Measurements from ENCODE around the gene SRP68.
A peak's percentile ranks its signal among the peaks of the same experiment; 100 is the strongest.
"Not testable (repeated sequence)": the region's sequence is repeated elsewhere in the genome, so short reads cannot be mapped to it uniquely, and the experiment has no call there.

Gene SRP68

GRCh38 chr17:76076146-76076764, 3.9 kb upstream of the SRP68 start:
- peak overlapping the region; percentile 80 for H3K4me3 Mint-ChIP-seq
- H3K36me3 Mint-ChIP-seq, result peaks cover 2 to 10% of the 10 kb centered on the region in 2 donors
- peaks cover 49 to 59% of the 10 kb centered on the region in 2 donors for H3K4me1 Mint-ChIP-seq
- H3K27me3 Mint-ChIP-seq, result peaks cover 55 to 60% of the 10 kb centered on the region in 2 donors
- H3K9me3 Mint-ChIP-seq, result no peaks in the 10 kb centered on the region
- peak overlapping the region; percentile 94 for H3K27ac Mint-ChIP-seq
- DNase-seq (no peak), ATAC-seq (replicated peaks) (no peak)

GRCh38 chr17:76075364-76076145, 3.2 kb upstream of the SRP68 start:
- Mint-ChIP-seq H3K36me3 (peaks cover 2 to 10% of the 10 kb centered on the region in 2 donors), H3K27ac (peak overlapping the region; percentile 72), H3K4me1 (peaks cover 47 to 61% of the 10 kb centered on the region in 2 donors), H3K9me3 (no peaks in the 10 kb centered on the region), H3K4me3 (peak overlapping the region; percentile 69 to 80), H3K27me3 (peaks cover 55 to 60% of the 10 kb centered on the region in 2 donors)
- DNase-seq, result no peak
- no peak for ATAC-seq (replicated peaks)

GRCh38 chr17:76074390-76075363, 2.4 kb upstream of the SRP68 start, which contains the start of gene GALR2:
Gene GALR2, plus strand, starts transcription at chr17:76074781. Its CDS starts 103 bp downstream, at chr17:76074884.
- peak within 1 kb of the TSS; percentile 69 to 80 for H3K4me3 Mint-ChIP-seq
- H3K9me3 Mint-ChIP-seq, result no peaks in the 10 kb centered on the region
- peaks cover 5 to 15% of the 10 kb centered on the region in 2 donors for H3K36me3 Mint-ChIP-seq
- DNase-seq, result no peak
- peak within 1 kb of the TSS; percentile 72 for H3K27ac Mint-ChIP-seq
- peaks cover 42 to 58% of the 10 kb centered on the region in 2 donors for H3K4me1 Mint-ChIP-seq
- no peak for ATAC-seq (replicated peaks)
- H3K27me3 Mint-ChIP-seq, result peaks cover 55 to 60% of the 10 kb centered on the region in 2 donors

GRCh38 chr17:76071531-76072147, 678 bp downstream of the SRP68 start:
- no peak for DNase-seq
- peak in 1 of 2 donors; percentile 19 for ATAC-seq (replicated peaks)

GRCh38 chr17:76065775-76066174, 6.5 kb downstream of the SRP68 start:
- peaks cover 40 to 48% of the 10 kb centered on the region in 2 donors for H3K36me3 Mint-ChIP-seq
- H3K27me3 Mint-ChIP-seq, result no peaks in the 10 kb centered on the region
- DNase-seq, result no peak
- H3K9me3 Mint-ChIP-seq, result no peaks in the 10 kb centered on the region
- ATAC-seq (replicated peaks), result no peak
- no peak overlapping the region for H3K4me3 Mint-ChIP-seq
- H3K27ac Mint-ChIP-seq, result no peak overlapping the region
- H3K4me1 Mint-ChIP-seq, result peaks cover 12 to 18% of the 10 kb centered on the region in 2 donors

More at GRCh38 chr17:76071531-76072147, 678 bp downstream of the SRP68 start:
- no peaks in the 10 kb centered on the region for H3K9me3 Mint-ChIP-seq
- peak overlapping the region; percentile 97 for H3K27ac Mint-ChIP-seq
- peak overlapping the region; percentile 97 for H3K4me3 Mint-ChIP-seq
- peaks cover 8 to 22% of the 10 kb centered on the region in 2 donors for H3K36me3 Mint-ChIP-seq
- peaks cover 29 to 32% of the 10 kb centered on the region in 2 donors for H3K27me3 Mint-ChIP-seq
- peaks cover 24 to 36% of the 10 kb centered on the region in 2 donors for H3K4me1 Mint-ChIP-seq

GRCh38 chr17:76063875-76064546, 8.3 kb downstream of the SRP68 start:
- peak in 1 of 2 donors; percentile 57 for ATAC-seq (replicated peaks)
- Mint-ChIP-seq H3K36me3 (peaks cover 44 to 50% of the 10 kb centered on the region in 2 donors), H3K4me1 (peaks cover 9 to 10% of the 10 kb centered on the region in 2 donors), H3K27me3 (no peaks in the 10 kb centered on the region), H3K9me3 (no peaks in the 10 kb centered on the region), H3K4me3 (no peak overlapping the region), H3K27ac (peak overlapping the region; percentile 39)
- no peak for DNase-seq

- not testable (repeated sequence) for ATAC-seq (replicated peaks); H3K9me3 Mint-ChIP-seq; H3K4me1 Mint-ChIP-seq; H3K27me3 Mint-ChIP-seq; DNase-seq; H3K4me3 Mint-ChIP-seq; H3K27ac Mint-ChIP-seq
- peaks cover 37 to 52% of the 10 kb centered on the region in 2 donors for H3K36me3 Mint-ChIP-seq
These were observed 14.1 kb downstream of the SRP68 start for GRCh38 chr17:76058264-76058663.

GRCh38 chr17:76056882-76057281, 15.4 kb downstream of the SRP68 start:
- Mint-ChIP-seq H3K36me3 (peaks cover 30 to 46% of the 10 kb centered on the region in 2 donors), H3K27ac (no peak overlapping the region), H3K9me3 (no peaks in the 10 kb centered on the region), H3K27me3 (no peaks in the 10 kb centered on the region), H3K4me1 (peaks cover 0 to 3% of the 10 kb centered on the region in 2 donors), H3K4me3 (no peak overlapping the region)
- ATAC-seq (replicated peaks), result no peak
- DNase-seq, result no peak

GRCh38 chr17:76054112-76054476, 18.2 kb downstream of the SRP68 start:
- H3K27ac Mint-ChIP-seq, result no peak overlapping the region
- no peaks in the 10 kb centered on the region for H3K9me3 Mint-ChIP-seq

GRCh38 chr17:76053246-76054111, 18.8 kb downstream of the SRP68 start:
- no peaks in the 10 kb centered on the region for H3K27me3 Mint-ChIP-seq
- peaks cover 32 to 56% of the 10 kb centered on the region in 2 donors for H3K36me3 Mint-ChIP-seq
- ATAC-seq (replicated peaks) (no peak), DNase-seq (no peak)
- H3K4me3 Mint-ChIP-seq, result no peak overlapping the region
- peaks cover 5 to 8% of the 10 kb centered on the region in 2 donors for H3K4me1 Mint-ChIP-seq
- peak overlapping the region; percentile 25 for H3K27ac Mint-ChIP-seq
- no peaks in the 10 kb centered on the region for H3K9me3 Mint-ChIP-seq

More at GRCh38 chr17:76054112-76054476, 18.2 kb downstream of the SRP68 start:
- Mint-ChIP-seq H3K4me3 (no peak overlapping the region), H3K4me1 (peaks cover 4 to 5% of the 10 kb centered on the region in 2 donors), H3K27me3 (no peaks in the 10 kb centered on the region), H3K36me3 (peaks cover 33 to 55% of the 10 kb centered on the region in 2 donors)
- ATAC-seq (replicated peaks), result no peak
- DNase-seq, result no peak

- DNase-seq, result no peak
- peaks cover 35 to 55% of the 10 kb centered on the region in 2 donors for H3K36me3 Mint-ChIP-seq
- no peak for ATAC-seq (replicated peaks)
- no peak overlapping the region for H3K4me3 Mint-ChIP-seq
- H3K27ac Mint-ChIP-seq, result no peak overlapping the region
- peaks cover 11 to 17% of the 10 kb centered on the region in 2 donors for H3K4me1 Mint-ChIP-seq
- no peaks in the 10 kb centered on the region for H3K9me3 Mint-ChIP-seq
- H3K27me3 Mint-ChIP-seq, result no peaks in the 10 kb centered on the region
These were observed 20.8 kb downstream of the SRP68 start for GRCh38 chr17:76051561-76051960.
